K562 (cell line): ENCODE results near the gene TPBG. TPM values are rescaled to one million over a fixed set of nuclear protein-coding genes. Genes with fewer than 3 reads are reported as not detected.

ENCODE experiments used
- ARHGAP35 ChIP-seq: fragments of 450-650 bp; IDR thresholded peaks from 2 replicates; pipeline ENCODE4 v1.6.1; 2018; ENCODE audit not compliant: partially characterized antibody
- BCLAF1 ChIP-seq, 2 experiments: fragments of 450-650 bp in 1 of 2; IDR thresholded peaks; 2 replicates each; pipeline ENCODE4 v1.6.1; 2011 to 2017; ENCODE audit warnings: low read depth in 2 of 2, antibody characterized with exemption in 1 of 2, borderline replicate concordance in 1 of 2, low read length in 1 of 2, mild to moderate bottlenecking in 1 of 2, mixed read lengths in 1 of 2; ENCODE audit not compliant: control insufficient read depth in 1 of 2
- GTF3C2 ChIP-seq: IDR thresholded peaks from 3 replicates; pipeline ENCODE4 v1.6.1; 2011; ENCODE audit warnings: borderline replicate concordance, mild to moderate bottlenecking, moderate library complexity; ENCODE audit not compliant: insufficient read length; ENCODE audit errors: extremely low read depth
- HCFC1 ChIP-seq: IDR thresholded peaks from 2 replicates; pipeline ENCODE4 v1.6.1; 2012; ENCODE audit warnings: low read depth, low read length, improper control_type of control experiment
- HINFP ChIP-seq: fragments of 450-650 bp; conservative IDR thresholded peaks from 2 replicates; pipeline ENCODE4 v1.6.1; 2016; ENCODE audit warnings: missing genetic modification characterization, low read depth, mild to moderate bottlenecking, control low read depth, missing compliant biosample characterization
- L3MBTL2 ChIP-seq: fragments of 450-650 bp; IDR thresholded peaks from 2 replicates; pipeline ENCODE4 v1.6.1; 2016; ENCODE audit warnings: mild to moderate bottlenecking, moderate library complexity
- NFYB ChIP-seq: IDR thresholded peaks from 2 replicates; pipeline ENCODE4 v1.6.1; 2011; ENCODE audit warnings: mild to moderate bottlenecking, moderate library complexity; ENCODE audit not compliant: insufficient read length; ENCODE audit errors: extremely low read depth
- PBX2 ChIP-seq, 2 experiments: IDR thresholded peaks in 1 of 2; conservative IDR thresholded peaks in 1 of 2; 2 replicates each; pipeline ENCODE4 v1.6.1; 2016; ENCODE audit warnings: low read depth in 2 of 2, mild to moderate bottlenecking in 1 of 2, missing compliant biosample characterization in 1 of 2, missing genetic modification characterization in 1 of 2, moderate library complexity in 1 of 2
- RFX5 ChIP-seq: IDR thresholded peaks from 2 replicates; pipeline ENCODE4 v1.6.1; 2011; ENCODE audit warnings: low read depth, mild to moderate bottlenecking, improper control_type of control experiment, low read length
- SMARCB1 ChIP-seq: IDR thresholded peaks from 2 replicates; pipeline ENCODE4 v1.6.1; 2011; ENCODE audit warnings: improper control_type of control experiment, low read depth; ENCODE audit not compliant: insufficient read length
- TAF7 ChIP-seq: fragments of 450-650 bp; IDR thresholded peaks from 2 replicates; pipeline ENCODE4 v1.6.1; 2016; ENCODE audit warnings: missing genetic modification characterization, missing compliant biosample characterization
- ZNF316 ChIP-seq: fragments of 450-650 bp; IDR thresholded peaks from 2 replicates; pipeline ENCODE4 v1.6.1; 2016
- polyA plus RNA-seq, 8 experiments: library from polyadenylated mRNA; depleted of rRNA in 4 of 8; stranded (reverse) in 5 of 8; unstranded in 3 of 8; fragments of >200 nt; fragmentation: Nextera tagmentation in 2 of 8; fragmentation: Illumina TruSeq in 1 of 8; extraction: Ambion mirVana in 2 of 8; extraction: Trizol in 1 of 8; gene quantifications; 2 replicates each; pipeline versions ENCODE4 v1.2.1 to v1.2.3, GENCODE V29; 2011 to 2014; ENCODE audit warnings: inconsistent platforms in 1 of 8, missing spikeins in 1 of 8
- total RNA-seq, 7 experiments: library from RNA; depleted of rRNA in 6 of 7; stranded (reverse); fragments of >200 nt in 6 of 7; fragmentation: Illumina TruSeq in 2 of 7; extraction: Trizol in 2 of 7; gene quantifications; 2 replicates each; pipeline versions ENCODE4 v1.2.1 to v1.2.3, GENCODE V29; 2011 to 2021; ENCODE audit warnings: low replicate concordance in 1 of 7

The TPBG gene
- total and polyA plus RNA-seq, 9 of the 15 experiments (the other 6 are each of a cell fraction or from before 2014, with no cell fraction given): 0.18 to 0.88 (median 0.36) TPM

- TF ChIP-seq GTF3C2 (no peak), RFX5 (no peak), SMARCB1 (no peak), HINFP (tag) (no peak), ZNF316 (no peak), PBX2 (CRISPR knock-in tag; IDR thresholded peaks at IDR 0.05; ENCODE audit: low read depth) (no peak), PBX2 (tag; conservative IDR thresholded peaks at IDR 0.05; ENCODE audit: low read depth) (no peak), HCFC1 (no peak), BCLAF1 (IDR thresholded peaks at IDR 0.05; ENCODE audit: borderline replicate concordance in 1 of 2, control insufficient read depth in 1 of 2, low read depth in 2 of 2, low read length in 1 of 2) (no peak), NFYB (no peak), L3MBTL2 (no peak), ARHGAP35 (no peak), TAF7 (no peak)
These were observed 33.9 kb upstream of the TPBG start (continued) for GRCh38 chr6:82329766-82330165.
